HCT116 (cell line): ENCODE results near the gene CPLX3. TPM values are rescaled to one million over a fixed set of nuclear protein-coding genes. Genes with fewer than 3 reads are reported as not detected.
A peak's percentile ranks its signal among the peaks of the same experiment; 100 is the strongest.

Experiments used
- ATAC-seq: fragments of 200-7000 bp; cut with Tn5 transposase; 2 replicates; pipeline ENCODE4 v1.9.1; 2020; ENCODE audit warnings: mild to moderate bottlenecking, moderate library complexity
- BruUV-seq: library from RNA; stranded (reverse); fragments of 400-500 nt; replicated peaks from 2 replicates; lab custom pipeline; 2021; lab: Mats Ljungman, UMichigan
- CTCF ChIA-PET: fragments of 300-600 bp; sonication (Branson Sonifier 250); formaldehyde crosslinking; loops from one replicate; lab custom pipeline; 2021; ENCODE audit warnings: antibody characterized with exemption; lab: Charles Lee
- POLR2A ChIA-PET: fragments of 300-600, 350-600 bp; sonication (Branson Sonifier 250); formaldehyde crosslinking; loops from one replicate; lab custom pipeline; 2021; ENCODE audit warnings: antibody characterized with exemption; lab: Charles Lee
- RAD21 ChIA-PET, 2 experiments: fragments of 300-600 bp; sonication (Branson Sonifier 250); formaldehyde crosslinking; loops; one replicate each; lab custom pipeline; 2023; ENCODE audit warnings: low total read pairs in 2 of 2; ENCODE audit not compliant: uncharacterized antibody in 2 of 2, unreplicated experiment in 2 of 2, low non-redundant PET in 1 of 2; lab: Charles Lee
- DNase-seq: peaks from one replicate; pipeline ENCODE4 v3.0.0-alpha.2; 2010; ENCODE audit warnings: low read depth, low spot score
- H2AFZ ChIP-seq: fragments of 200-600 bp; shearing (Covaris generic), sonication (generic); 2 replicates; pipeline ENCODE4 v1.6.1; 2017; ENCODE audit warnings: low read depth, mixed run types, mixed read lengths, antibody characterized with exemption, low read length; ENCODE audit not compliant: poor library complexity, severe bottlenecking
- H3K27ac ChIP-seq: 2 replicates; pipeline ENCODE4 v1.5.1; 2012; ENCODE audit warnings: low read depth, low read length
- H3K27me3 ChIP-seq: fragments of 200-600 bp; sonication (generic); 2 replicates; pipeline ENCODE4 v1.6.1; 2016; ENCODE audit warnings: mixed run types, low read length, mixed read lengths; ENCODE audit not compliant: insufficient read depth
- H3K36me3 ChIP-seq, 2 experiments: fragments of 200-500 bp in 1 of 2; fragments of 200-600 bp in 1 of 2; sonication (Bioruptor generic) in 1 of 2; sonication (generic) in 1 of 2; 2 replicates each; pipeline versions ENCODE4 v1.5.1 to v1.6.1; 2014 to 2016; ENCODE audit warnings: low read length in 2 of 2, inconsistent platforms in 1 of 2, mixed read lengths in 1 of 2, mixed run types in 1 of 2; ENCODE audit not compliant: insufficient read depth in 2 of 2, control insufficient read depth in 1 of 2
- H3K4me1 ChIP-seq, 2 experiments: fragments of 200-600 bp in 1 of 2; sonication (generic) in 1 of 2; 2 replicates each; pipeline versions ENCODE4 v1.5.1 to v1.6.1; 2012 to 2017; ENCODE audit warnings: low read length in 2 of 2, inconsistent platforms in 1 of 2, mild to moderate bottlenecking in 1 of 2, mixed read lengths in 1 of 2, mixed run types in 1 of 2, moderate library complexity in 1 of 2; ENCODE audit not compliant: insufficient read depth in 2 of 2, control insufficient read depth in 1 of 2
- H3K4me2 ChIP-seq: fragments of 200-600 bp; sonication (generic); 2 replicates; pipeline ENCODE4 v1.6.1; 2017; ENCODE audit warnings: mixed run types, low read length, mixed read lengths
- H3K4me3 ChIP-seq, 2 experiments: fragments of 200-600 bp in 1 of 2; sonication (generic) in 1 of 2; replicated peaks in 1 of 2; 2 replicates each; pipeline ENCODE4 v1.5.1; 2011 to 2016; ENCODE audit warnings: low read length in 2 of 2, control low read depth in 1 of 2, low read depth in 1 of 2, mild to moderate bottlenecking in 1 of 2, mixed read lengths in 1 of 2, mixed run types in 1 of 2
- H3K79me2 ChIP-seq: fragments of 200-600 bp; sonication (generic); 2 replicates; pipeline ENCODE4 v1.6.1; 2017; ENCODE audit warnings: mild to moderate bottlenecking, mixed run types, low read length, moderate library complexity, mixed read lengths; ENCODE audit not compliant: insufficient read depth
- H3K9ac ChIP-seq: fragments of 200-600 bp; sonication (generic); 2 replicates; pipeline ENCODE4 v1.6.1; 2016; ENCODE audit warnings: low read length, mixed read lengths
- H3K9me2 ChIP-seq: fragments of 200-600 bp; sonication (generic), shearing (Covaris generic); 2 replicates; pipeline ENCODE4 v1.6.1; 2017; ENCODE audit warnings: mixed run types, mild to moderate bottlenecking, moderate library complexity; ENCODE audit not compliant: insufficient read depth
- H3K9me3 ChIP-seq, 2 experiments: fragments of 200-500 bp in 1 of 2; fragments of 200-600 bp in 1 of 2; sonication (Bioruptor generic) in 1 of 2; sonication (generic) in 1 of 2; 2 replicates each; pipeline ENCODE4 v1.6.1; 2014 to 2017; ENCODE audit warnings: low read length in 2 of 2, mixed read lengths in 2 of 2, inconsistent platforms in 1 of 2, low read depth in 1 of 2, mild to moderate bottlenecking in 1 of 2, mixed run types in 1 of 2, moderate library complexity in 1 of 2; ENCODE audit not compliant: control insufficient read depth in 1 of 2, insufficient read depth in 1 of 2
- H4K20me1 ChIP-seq: fragments of 200-600 bp; sonication (generic), shearing (Covaris generic); 2 replicates; pipeline ENCODE4 v1.6.1; 2017; ENCODE audit warnings: mixed run types, mild to moderate bottlenecking, moderate library complexity; ENCODE audit not compliant: insufficient read depth
- ATF3 ChIP-seq: IDR thresholded peaks from 2 replicates; pipeline ENCODE4 v1.6.1; 2012
- EGR1 ChIP-seq: IDR thresholded peaks from 2 replicates; pipeline ENCODE4 v1.6.1; 2012; ENCODE audit warnings: low read depth
- FOSL1 ChIP-seq: IDR thresholded peaks from 2 replicates; pipeline ENCODE4 v1.6.1; 2012; ENCODE audit warnings: low read depth
- JUND ChIP-seq: IDR thresholded peaks from 2 replicates; pipeline ENCODE4 v1.6.1; 2012
- POLR2A ChIP-seq: IDR thresholded peaks from 2 replicates; pipeline ENCODE4 v1.7.0; 2011; ENCODE audit warnings: borderline replicate concordance; ENCODE audit not compliant: insufficient read depth, insufficient read length; ENCODE audit errors: extremely low read depth
- POLR2AphosphoS5 ChIP-seq: IDR thresholded peaks from 2 replicates; pipeline ENCODE4 v1.6.1; 2011; ENCODE audit warnings: mild to moderate bottlenecking, low read depth, low read length, moderate library complexity
- YY1 ChIP-seq: IDR thresholded peaks from 2 replicates; pipeline ENCODE4 v1.6.1; 2011; ENCODE audit warnings: low read length, low read depth, moderate library complexity, mild to moderate bottlenecking; ENCODE audit not compliant: insufficient replicate concordance; ENCODE audit errors: extremely low read depth
- intact Hi-C: fragments of 100-400 bp; cut with micrococcal nuclease; formaldehyde crosslinking; loops from 2 replicates; pipeline ENCODE4 v1.10.0; 2022
- total RNA-seq: library from RNA; stranded (reverse); gene quantifications from one replicate; pipeline ENCODE4 v1.2.1, GENCODE V29; 2021; ENCODE audit not compliant: unreplicated experiment

Gene CPLX3
- total RNA-seq, 1 experiment from 2014 or later, result not detected

GRCh38 chr15:74857671-74858368 lies 31.4 kb downstream of the CPLX3 start:
- H3K27ac ChIP-seq, result peak overlapping the region; percentile 28; the same call in 1 of the 2 replicates
- no peak for DNase-seq
- intact Hi-C loops, result no loop called here
- no peaks in the 10 kb centered on the region for H3K9me3 ChIP-seq
- ChIA-PET CTCF (interaction anchor here (0.6 kb wide), 1 partner anchor 83 kb away, joined by 5 read pairs; no protein-coding TSS in a partner anchor), POLR2A (interaction anchor here (0.7 kb wide), 1 partner anchor 101 kb away, joined by 3 read pairs; no protein-coding TSS in a partner anchor)
- H3K79me2 ChIP-seq, result peaks cover 25% of the 10 kb centered on the region
- H4K20me1 ChIP-seq, result no peaks in the 10 kb centered on the region
- BruUV-seq, result no TSS peak
- H2AFZ ChIP-seq, result no peak overlapping the region
- no peaks in the 10 kb centered on the region for H3K9me2 ChIP-seq
- peak overlapping the region; percentile 57 for H3K4me2 ChIP-seq
- peaks cover 0 to 32% of the 10 kb centered on the region in 2 experiments; a peak in 3 of 4 replicates for H3K4me1 ChIP-seq
- no peak for ATAC-seq
- peaks cover 0 to 11% of the 10 kb centered on the region in 2 experiments; a peak in 1 of 4 replicates for H3K36me3 ChIP-seq
- H3K4me3 ChIP-seq, result no peak overlapping the region
- no peak for TF ChIP-seq POLR2AphosphoS5
- TF ChIP-seq, all 23 proteins: peak for 0
- RAD21 ChIA-PET, result no interaction called here
- no peaks in the 10 kb centered on the region for H3K27me3 ChIP-seq
- peak overlapping the region; percentile 11 for H3K9ac ChIP-seq

- ATAC-seq (no peak), DNase-seq (no peak)
- peaks cover 0 to 6% of the 10 kb centered on the region in 2 experiments; a peak in 1 of 4 replicates for H3K36me3 ChIP-seq
- H3K9me3 ChIP-seq, result no peaks in the 10 kb centered on the region
- H3K27ac ChIP-seq, result no peak overlapping the region
- intact Hi-C loops, result no loop called here
- BruUV-seq, result no TSS peak
- H3K9me2 ChIP-seq, result no peaks in the 10 kb centered on the region
- no peak overlapping the region for H2AFZ ChIP-seq
- peaks cover 29% of the 10 kb centered on the region for H3K79me2 ChIP-seq
- CTCF ChIA-PET, result interaction anchor here (0.6 kb wide), 2 partner anchors 16 to 84 kb away, joined by 3 to 5 read pairs; no protein-coding TSS in a partner anchor
- TF ChIP-seq POLR2A (no peak), FOSL1 (no peak), POLR2AphosphoS5 (no peak), EGR1 (no peak), YY1 (no peak), JUND (no peak), ATF3 (no peak)
- TF ChIP-seq, all 23 proteins: peak for 0
- Histone ChIP-seq H3K4me2 (no peak overlapping the region), H4K20me1 (no peaks in the 10 kb centered on the region), H3K4me3 (no peak overlapping the region), H3K9ac (0 out of 2 replicates have a peak overlapping the region, but pooled peaks have one; percentile 2), H3K27me3 (no peaks in the 10 kb centered on the region), H3K4me1 (peaks cover 0 to 35% of the 10 kb centered on the region in 2 experiments; a peak in 3 of 4 replicates)
- ChIA-PET POLR2A (interaction anchor here (0.7 kb wide), 1 partner anchor 100 kb away, joined by 3 read pairs; no protein-coding TSS in a partner anchor), RAD21 (no interaction called here)
Observed at GRCh38 chr15:74858369-74858740, 31.9 kb downstream of the CPLX3 start.
